ENCODE results near the gene STRBP.

STRBP gene

DNA sequence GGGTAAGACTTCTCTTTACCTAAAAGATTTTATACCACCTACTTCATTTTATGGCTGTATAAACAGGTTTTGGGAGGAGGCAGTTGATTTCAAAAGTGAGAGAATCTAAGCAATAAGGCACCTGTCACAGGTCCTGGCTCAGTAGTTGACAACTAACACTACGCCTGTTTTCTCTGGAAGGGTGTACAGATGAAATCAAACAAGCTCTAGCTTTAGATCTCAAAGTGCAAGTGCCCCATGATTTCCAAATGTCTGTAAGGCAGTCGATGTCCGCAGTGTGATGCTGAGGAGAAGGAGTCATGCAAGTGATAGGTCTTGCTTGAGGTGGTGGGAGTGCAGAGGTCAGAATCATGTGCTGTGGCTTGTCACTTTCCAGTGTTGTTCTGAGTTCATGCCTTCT is 168.8 kb downstream of the STRBP start:
- TF ChIP-seq CTCF (IDR thresholded peaks at IDR 0.05; ENCODE audit: low read depth, low read length, missing control alignments) = no peak
- H3K36me3 ChIP-seq (replicated peaks) = peaks cover 33% of the 10 kb centered on the region
- no peak overlapping the region for H3K27ac ChIP-seq
- H3K4me3 ChIP-seq (ENCODE audit: low read depth, low read length) = no peak overlapping the region
- in situ Hi-C loops (cut with HindIII; ENCODE audit: low pct_ligation_motif_present, low sequenced_read_pairs) = no loop called here
- no peaks in the 10 kb centered on the region for H3K27me3 ChIP-seq (replicated peaks)
- DNase-seq = no peak

DNA sequence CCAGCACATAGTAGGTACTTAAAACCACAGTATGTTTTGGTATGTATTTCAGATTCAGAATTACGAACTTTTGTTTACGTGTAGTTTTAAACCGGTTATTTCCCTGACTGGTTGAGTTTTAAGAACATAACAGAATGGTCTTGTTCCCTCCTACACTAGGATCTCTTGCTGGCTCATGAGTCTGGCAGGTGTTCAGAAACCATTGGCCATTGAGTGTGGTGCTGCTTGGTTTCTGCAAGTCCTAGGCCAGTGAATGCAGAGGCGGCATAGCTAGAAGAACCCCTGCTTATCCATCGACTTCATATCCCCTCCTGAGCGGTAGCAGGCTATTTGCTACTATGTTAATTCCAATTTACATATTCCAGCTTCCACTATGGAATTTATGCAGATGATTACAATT is 169.3 kb downstream of the STRBP start:
- Histone ChIP-seq H3K36me3 (replicated peaks) (peaks cover 34% of the 10 kb centered on the region), H3K4me3 (ENCODE audit: low read depth, low read length) (no peak overlapping the region), H3K27ac (no peak overlapping the region), H3K27me3 (replicated peaks) (no peaks in the 10 kb centered on the region)
- in situ Hi-C loops (cut with HindIII; ENCODE audit: low pct_ligation_motif_present, low sequenced_read_pairs) = no loop called here
- TF ChIP-seq CTCF (IDR thresholded peaks at IDR 0.05; ENCODE audit: low read depth, low read length, missing control alignments) = no peak
- DNase-seq = no peak

GRCh38 chr9:123098096-123098459 is 170.3 kb downstream of the STRBP start:
- in situ Hi-C loops (cut with HindIII; ENCODE audit: low pct_ligation_motif_present, low sequenced_read_pairs) = no loop called here
- TF ChIP-seq CTCF (IDR thresholded peaks at IDR 0.05; ENCODE audit: low read depth, low read length, missing control alignments) = no peak
- Histone ChIP-seq H3K4me3 (ENCODE audit: low read depth, low read length) (no peak overlapping the region), H3K36me3 (replicated peaks) (peaks cover 36% of the 10 kb centered on the region), H3K27ac (no peak overlapping the region), H3K27me3 (replicated peaks) (no peaks in the 10 kb centered on the region)
- no peak for DNase-seq

DNA sequence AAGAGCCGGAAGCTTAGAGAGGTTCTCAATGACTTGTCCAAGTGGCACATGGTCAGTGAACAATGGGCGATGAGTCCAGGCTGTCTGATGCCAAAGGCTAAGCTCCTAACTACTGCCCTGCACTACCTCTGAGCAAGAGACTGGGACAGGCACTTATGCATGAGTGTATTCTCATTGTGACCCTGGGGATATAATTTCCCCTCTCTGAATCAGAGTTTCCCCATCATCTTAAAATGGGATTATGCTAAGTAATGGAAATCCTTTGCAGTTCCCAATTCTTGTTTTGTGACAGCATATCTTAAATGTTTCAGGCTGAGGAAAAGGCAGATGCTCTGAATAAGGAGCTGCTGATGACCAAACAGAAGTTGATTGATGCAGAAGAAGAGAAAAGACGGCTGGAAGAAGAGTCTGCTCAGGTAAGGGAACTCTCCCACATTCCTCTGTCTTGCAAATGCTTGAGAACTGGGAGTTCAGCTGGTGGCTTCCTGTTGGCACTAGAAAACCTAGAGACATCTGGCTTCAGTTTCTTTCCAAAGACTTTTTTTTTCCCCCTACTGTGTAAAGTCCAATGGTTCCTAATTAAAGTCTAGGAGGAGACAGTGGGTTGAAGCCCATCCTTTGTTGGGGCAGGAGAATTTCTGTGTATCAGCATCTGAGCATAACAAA is 170.8 kb downstream of the STRBP start:
- H3K36me3 ChIP-seq (replicated peaks) = peaks cover 35% of the 10 kb centered on the region
- no peak overlapping the region for H3K4me3 ChIP-seq (ENCODE audit: low read depth, low read length)
- no peaks in the 10 kb centered on the region for H3K27me3 ChIP-seq (replicated peaks)
- in situ Hi-C loops (cut with HindIII; ENCODE audit: low pct_ligation_motif_present, low sequenced_read_pairs) = no loop called here
- DNase-seq = no peak
- H3K27ac ChIP-seq = no peak overlapping the region
- no peak for TF ChIP-seq CTCF (IDR thresholded peaks at IDR 0.05; ENCODE audit: low read depth, low read length, missing control alignments)

DNA sequence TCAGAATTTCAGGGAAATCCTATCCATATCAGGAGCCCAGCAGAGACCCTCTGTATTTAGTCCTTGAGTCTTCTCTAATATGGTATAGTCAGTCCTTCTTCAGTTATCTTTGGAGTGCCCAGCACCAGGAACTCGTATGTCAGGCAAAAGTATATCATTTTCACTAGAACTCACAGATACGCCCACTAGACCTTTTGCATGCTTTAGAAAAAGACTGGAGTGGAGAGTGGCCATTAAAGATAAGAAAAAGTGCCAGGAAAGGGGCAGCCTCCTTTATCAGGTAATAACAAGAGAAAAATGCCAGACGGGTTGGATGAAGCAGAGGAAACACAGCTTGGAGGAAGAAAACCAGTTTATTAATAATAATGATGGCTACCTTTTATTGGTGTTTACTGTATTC is 171.4 kb downstream of the STRBP start:
- Histone ChIP-seq H3K27me3 (replicated peaks) (no peaks in the 10 kb centered on the region), H3K27ac (no peak overlapping the region), H3K4me3 (ENCODE audit: low read depth, low read length) (no peak overlapping the region), H3K36me3 (replicated peaks) (peaks cover 41% of the 10 kb centered on the region)
- in situ Hi-C loops (cut with HindIII; ENCODE audit: low pct_ligation_motif_present, low sequenced_read_pairs) = no loop called here
- no peak for DNase-seq
- no peak for TF ChIP-seq CTCF (IDR thresholded peaks at IDR 0.05; ENCODE audit: low read depth, low read length, missing control alignments)

DNA sequence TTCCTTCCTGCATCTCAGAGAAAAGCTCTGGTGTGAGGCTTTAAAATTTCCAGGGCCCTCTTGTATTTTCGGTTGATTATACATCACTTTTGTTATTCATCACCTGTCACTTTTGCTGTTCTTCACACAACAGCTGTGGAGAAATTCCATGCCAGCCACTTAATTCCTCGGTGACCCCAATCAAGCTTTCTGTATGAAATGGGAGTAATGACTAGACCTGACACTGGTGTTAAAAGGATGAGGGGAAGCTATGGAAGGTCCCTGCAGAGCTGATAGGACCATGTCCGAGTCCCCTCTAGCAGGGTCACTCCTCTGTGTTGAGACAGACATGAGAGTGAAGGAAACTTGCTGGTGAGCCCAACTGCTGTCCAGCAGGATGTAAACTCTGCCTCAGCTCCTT is 175.2 kb downstream of the STRBP start:
- no peak for TF ChIP-seq CTCF (IDR thresholded peaks at IDR 0.05; ENCODE audit: low read depth, low read length, missing control alignments)
- peaks cover 37% of the 10 kb centered on the region for H3K36me3 ChIP-seq (replicated peaks)
- DNase-seq = no peak
- H3K27me3 ChIP-seq (replicated peaks) = no peaks in the 10 kb centered on the region
- in situ Hi-C loops (cut with HindIII; ENCODE audit: low pct_ligation_motif_present, low sequenced_read_pairs) = no loop called here
- no peak overlapping the region for H3K27ac ChIP-seq
- no peak overlapping the region for H3K4me3 ChIP-seq (ENCODE audit: low read depth, low read length)
